ENCODE measurements around the gene TENM3. TPM values are rescaled to one million over a fixed set of nuclear protein-coding genes. Genes with fewer than 3 reads are reported as not detected.

TENM3 gene
- total and polyA plus RNA-seq, 3 donors from 2014 or later = 10.9 to 42.7 (median 42.2) TPM

- DNase-seq = no peak
- Histone ChIP-seq H3K36me3 (ENCODE audit: low read depth, missing control alignments) (no peaks in the 10 kb centered on the region), H3K9me3 (no peaks in the 10 kb centered on the region), H3K4me1 (no peaks in the 10 kb centered on the region), H3K27ac (no peak overlapping the region), H3K27me3 (no peaks in the 10 kb centered on the region), H3K4me3 (no peak overlapping the region)
- intact Hi-C loops (cut with DNase I; ENCODE audit: low total_unique reads) = no loop called here
- WGBS, 2 donors = 64 to 67% methylated on average over 4 of the region's 4 CpGs
- TF ChIP-seq CTCF (IDR thresholded peaks at IDR 0.05) (no peak), POLR2A (IDR thresholded peaks at IDR 0.05) (no peak)
These were observed 192.2 kb downstream of the TENM3 start for GRCh38 chr4:182435401-182435800.

- Histone ChIP-seq H3K4me1 (no peaks in the 10 kb centered on the region), H3K27ac (no peak overlapping the region), H3K9me3 (no peaks in the 10 kb centered on the region), H3K27me3 (no peaks in the 10 kb centered on the region), H3K36me3 (ENCODE audit: low read depth, missing control alignments) (no peaks in the 10 kb centered on the region), H3K4me3 (no peak overlapping the region)
- DNase-seq = no peak
- intact Hi-C loops (cut with DNase I; ENCODE audit: low total_unique reads) = no loop called here
- TF ChIP-seq CTCF (IDR thresholded peaks at IDR 0.05) = no peak
- no peak for TF ChIP-seq POLR2A (IDR thresholded peaks at IDR 0.05)
These were observed 199.9 kb downstream of the TENM3 start for GRCh38 chr4:182443070-182443469.

- no peaks in the 10 kb centered on the region for H3K27me3 ChIP-seq
- H3K4me3 ChIP-seq = peak overlapping the region; percentile 73
- H3K9me3 ChIP-seq = no peaks in the 10 kb centered on the region
- peak overlapping the region; percentile 85 to 90 for H3K27ac ChIP-seq
- H3K4me1 ChIP-seq = peaks cover 3% of the 10 kb centered on the region
- intact Hi-C loops (cut with DNase I; ENCODE audit: low total_unique reads) = no loop called here
- DNase-seq = peak; percentile 29
- no peak for TF ChIP-seq POLR2A (IDR thresholded peaks at IDR 0.05)
- TF ChIP-seq CTCF (IDR thresholded peaks at IDR 0.05) = no peak
- H3K36me3 ChIP-seq (ENCODE audit: low read depth, missing control alignments) = no peaks in the 10 kb centered on the region
- 3 to 6% methylated on average over 13 to 25 of the region's 25 CpGs for WGBS, 2 donors
These were observed 204.6 kb downstream of the TENM3 start for GRCh38 chr4:182447767-182448280.

GRCh38 chr4:182448281-182449151 is 205.3 kb downstream of the TENM3 start:
- intact Hi-C loops (cut with DNase I; ENCODE audit: low total_unique reads) = no loop called here
- Histone ChIP-seq H3K9me3 (no peaks in the 10 kb centered on the region), H3K4me3 (peak overlapping the region; percentile 73), H3K27me3 (no peaks in the 10 kb centered on the region), H3K36me3 (ENCODE audit: low read depth, missing control alignments) (no peaks in the 10 kb centered on the region), H3K27ac (peak overlapping the region; percentile 85 to 90), H3K4me1 (peaks cover 3% of the 10 kb centered on the region)
- DNase-seq = peak; percentile 95
- 1% methylated on average over 27 to 72 of the region's 113 CpGs for WGBS, 2 donors
- TF ChIP-seq CTCF (IDR thresholded peaks at IDR 0.05) (peak in 1 of 3 experiments; percentile 0), POLR2A (IDR thresholded peaks at IDR 0.05) (peak; percentile 10)

All from testis (tissue), 3 donors.